ENCODE data around the gene ITGB1. TPM values are rescaled to one million over a fixed set of nuclear protein-coding genes. Genes with fewer than 3 reads are reported as not detected.
A peak's percentile ranks its signal among the peaks of the same experiment; 100 is the strongest.

The ITGB1 gene
- total and polyA plus RNA-seq, 9 of the 15 experiments (the other 6 are each of a cell fraction or from before 2014, with no cell fraction given), result 40.2 to 194 (median 155) TPM

DNA sequence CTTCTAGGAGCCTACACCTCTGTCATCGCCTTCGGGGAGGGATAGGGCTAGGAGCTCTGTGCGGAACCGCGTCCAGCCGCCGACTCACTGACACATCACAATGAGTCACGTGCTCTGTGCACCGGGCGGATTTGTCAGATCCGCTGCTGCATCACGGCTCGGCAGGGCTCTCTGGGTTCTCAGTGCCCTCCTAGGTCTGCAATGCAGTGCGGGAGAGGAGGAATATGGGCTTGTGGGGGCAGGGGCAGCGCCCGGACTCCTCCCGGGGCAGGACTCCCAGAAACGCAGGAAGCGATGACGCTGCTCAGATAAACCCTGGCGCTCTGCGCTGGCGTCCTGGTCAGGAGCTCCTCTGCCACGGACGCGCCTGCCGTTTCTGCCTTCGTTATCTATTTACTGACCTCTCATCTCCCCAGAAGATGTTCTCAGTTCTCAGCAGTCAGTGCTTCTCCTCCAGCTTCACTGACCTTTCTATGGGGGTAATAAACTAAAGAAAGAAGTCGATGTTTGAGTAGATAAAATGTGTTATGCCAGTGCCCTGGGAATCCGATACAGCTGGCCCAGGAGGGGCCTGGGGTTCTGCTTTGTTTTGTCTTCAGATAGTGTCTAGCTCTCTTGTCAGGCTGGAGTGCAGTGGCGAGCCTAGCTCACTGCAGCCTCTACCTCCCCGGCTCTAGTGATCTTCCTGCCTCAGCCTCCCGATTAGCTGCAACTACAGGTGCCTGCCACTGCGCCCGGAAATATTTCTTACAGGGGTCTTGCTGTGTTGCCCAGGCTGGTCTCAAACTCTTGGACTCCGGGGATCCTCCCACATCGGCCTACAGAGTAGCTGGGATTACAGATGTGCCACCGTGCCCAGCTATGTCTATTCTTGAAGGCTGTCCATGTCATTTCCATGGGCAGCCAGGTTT lies 22.8 kb upstream of the ITGB1 start (continued):
- TF ChIP-seq, protein P1, sequence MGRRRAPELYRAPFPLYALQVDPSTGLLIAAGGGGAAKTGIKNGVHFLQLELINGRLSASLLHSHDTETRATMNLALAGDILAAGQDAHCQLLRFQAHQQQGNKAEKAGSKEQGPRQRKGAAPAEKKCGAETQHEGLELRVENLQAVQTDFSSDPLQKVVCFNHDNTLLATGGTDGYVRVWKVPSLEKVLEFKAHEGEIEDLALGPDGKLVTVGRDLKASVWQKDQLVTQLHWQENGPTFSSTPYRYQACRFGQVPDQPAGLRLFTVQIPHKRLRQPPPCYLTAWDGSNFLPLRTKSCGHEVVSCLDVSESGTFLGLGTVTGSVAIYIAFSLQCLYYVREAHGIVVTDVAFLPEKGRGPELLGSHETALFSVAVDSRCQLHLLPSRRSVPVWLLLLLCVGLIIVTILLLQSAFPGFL (CRISPR knock-in tag; IDR thresholded peaks at IDR 0.05), result no peak
- TF ChIP-seq STAT5B (CRISPR knock-in tag; IDR thresholded peaks at IDR 0.05) (no peak), RB1 (IDR thresholded peaks at IDR 0.05; ENCODE audit: low read depth) (no peak), HEY1 (CRISPR knock-in tag; IDR thresholded peaks at IDR 0.05; ENCODE audit: borderline replicate concordance) (no peak), ZNF316 (IDR thresholded peaks at IDR 0.05) (peak; percentile 72), HNRNPUL1 (IDR thresholded peaks at IDR 0.05; ENCODE audit: low read length) (no peak), HDAC3 (IDR thresholded peaks at IDR 0.05; ENCODE audit: borderline replicate concordance, partially characterized antibody) (no peak), EP300 (IDR thresholded peaks at IDR 0.05; ENCODE audit: low read length) (no peak), MAFK (IDR thresholded peaks at IDR 0.05; ENCODE audit: low read length) (no peak), TEAD4 (IDR thresholded peaks at IDR 0.05; ENCODE audit: low read length) (no peak), TEAD4 (CRISPR knock-in tag; IDR thresholded peaks at IDR 0.05; ENCODE audit: borderline replicate concordance) (no peak), ADNP (tag; IDR thresholded peaks at IDR 0.05) (no peak), SREBF2 (CRISPR knock-in tag; IDR thresholded peaks at IDR 0.05) (no peak), NR3C1 (CRISPR knock-in tag; IDR thresholded peaks at IDR 0.05) (no peak), KLF13 (tag; IDR thresholded peaks at IDR 0.05; ENCODE audit: borderline replicate concordance, low read depth) (no peak), FOXM1 (IDR thresholded peaks at IDR 0.05; ENCODE audit: low read depth) (no peak), FOXM1 (CRISPR knock-in tag; IDR thresholded peaks at IDR 0.05; ENCODE audit: low read depth) (no peak), ZNF766 (CRISPR knock-in tag; conservative IDR thresholded peaks at IDR 0.05) (0 out of 2 replicates have a peak, but pooled peaks have one; percentile 19), GATAD2B (IDR thresholded peaks at IDR 0.05; ENCODE audit: borderline replicate concordance) (0 out of 2 replicates have a peak, but pooled peaks have one; percentile 7), MCM2 (IDR thresholded peaks at IDR 0.05; ENCODE audit: low read depth) (no peak), RBM39 (optimal IDR thresholded peaks at IDR 0.05; ENCODE audit: low read depth, low read length) (no peak), POLR3G (IDR thresholded peaks at IDR 0.05; ENCODE audit: extremely low read depth, insufficient read length, insufficient replicate concordance) (no peak)
- TF ChIP-seq, protein P2, sequence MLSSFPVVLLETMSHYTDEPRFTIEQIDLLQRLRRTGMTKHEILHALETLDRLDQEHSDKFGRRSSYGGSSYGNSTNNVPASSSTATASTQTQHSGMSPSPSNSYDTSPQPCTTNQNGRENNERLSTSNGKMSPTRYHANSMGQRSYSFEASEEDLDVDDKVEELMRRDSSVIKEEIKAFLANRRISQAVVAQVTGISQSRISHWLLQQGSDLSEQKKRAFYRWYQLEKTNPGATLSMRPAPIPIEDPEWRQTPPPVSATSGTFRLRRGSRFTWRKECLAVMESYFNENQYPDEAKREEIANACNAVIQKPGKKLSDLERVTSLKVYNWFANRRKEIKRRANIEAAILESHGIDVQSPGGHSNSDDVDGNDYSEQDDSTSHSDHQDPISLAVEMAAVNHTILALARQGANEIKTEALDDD (IDR thresholded peaks at IDR 0.05), result peak; percentile 61
- TF ChIP-seq, protein P3, sequence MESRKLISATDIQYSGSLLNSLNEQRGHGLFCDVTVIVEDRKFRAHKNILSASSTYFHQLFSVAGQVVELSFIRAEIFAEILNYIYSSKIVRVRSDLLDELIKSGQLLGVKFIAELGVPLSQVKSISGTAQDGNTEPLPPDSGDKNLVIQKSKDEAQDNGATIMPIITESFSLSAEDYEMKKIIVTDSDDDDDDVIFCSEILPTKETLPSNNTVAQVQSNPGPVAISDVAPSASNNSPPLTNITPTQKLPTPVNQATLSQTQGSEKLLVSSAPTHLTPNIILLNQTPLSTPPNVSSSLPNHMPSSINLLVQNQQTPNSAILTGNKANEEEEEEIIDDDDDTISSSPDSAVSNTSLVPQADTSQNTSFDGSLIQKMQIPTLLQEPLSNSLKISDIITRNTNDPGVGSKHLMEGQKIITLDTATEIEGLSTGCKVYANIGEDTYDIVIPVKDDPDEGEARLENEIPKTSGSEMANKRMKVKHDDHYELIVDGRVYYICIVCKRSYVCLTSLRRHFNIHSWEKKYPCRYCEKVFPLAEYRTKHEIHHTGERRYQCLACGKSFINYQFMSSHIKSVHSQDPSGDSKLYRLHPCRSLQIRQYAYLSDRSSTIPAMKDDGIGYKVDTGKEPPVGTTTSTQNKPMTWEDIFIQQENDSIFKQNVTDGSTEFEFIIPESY (CRISPR knock-in tag; IDR thresholded peaks at IDR 0.05), result no peak
- TF ChIP-seq, protein P4, sequence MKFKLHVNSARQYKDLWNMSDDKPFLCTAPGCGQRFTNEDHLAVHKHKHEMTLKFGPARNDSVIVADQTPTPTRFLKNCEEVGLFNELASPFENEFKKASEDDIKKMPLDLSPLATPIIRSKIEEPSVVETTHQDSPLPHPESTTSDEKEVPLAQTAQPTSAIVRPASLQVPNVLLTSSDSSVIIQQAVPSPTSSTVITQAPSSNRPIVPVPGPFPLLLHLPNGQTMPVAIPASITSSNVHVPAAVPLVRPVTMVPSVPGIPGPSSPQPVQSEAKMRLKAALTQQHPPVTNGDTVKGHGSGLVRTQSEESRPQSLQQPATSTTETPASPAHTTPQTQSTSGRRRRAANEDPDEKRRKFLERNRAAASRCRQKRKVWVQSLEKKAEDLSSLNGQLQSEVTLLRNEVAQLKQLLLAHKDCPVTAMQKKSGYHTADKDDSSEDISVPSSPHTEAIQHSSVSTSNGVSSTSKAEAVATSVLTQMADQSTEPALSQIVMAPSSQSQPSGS (CRISPR knock-in tag; IDR thresholded peaks at IDR 0.05), result no peak
